GM12891 (cell line): ENCODE data around the gene FBF1.

Experiments
- DNase-seq: peaks from one replicate; pipeline ENCODE4 v3.0.0; 2011; ENCODE audit warnings: low spot score; ENCODE audit not compliant: insufficient read length
- FAIRE-seq: peaks from 2 replicates; lab custom pipeline; 2011; peaks lifted over from hg19 to GRCh38; lab: Jason Lieb, UNC
- PAX5 ChIP-seq: IDR thresholded peaks from 2 replicates; pipeline ENCODE4 v1.6.1; 2011; ENCODE audit warnings: low read length, moderate library complexity, mild to moderate bottlenecking; ENCODE audit not compliant: insufficient read depth, severe bottlenecking
- POLR2A ChIP-seq: IDR thresholded peaks from 2 replicates; pipeline ENCODE4 v1.6.1; 2011; ENCODE audit warnings: low read depth, low read length, control low read depth
- POLR2AphosphoS5 ChIP-seq: IDR thresholded peaks from 2 replicates; pipeline ENCODE4 v1.6.1; 2011; ENCODE audit warnings: low read depth, low read length, control low read depth
- POU2F2 ChIP-seq: IDR thresholded peaks from 2 replicates; pipeline ENCODE4 v1.6.1; 2011; ENCODE audit warnings: low read depth, mild to moderate bottlenecking, control low read depth, low read length, moderate library complexity
- SPI1 ChIP-seq: IDR thresholded peaks from 2 replicates; pipeline ENCODE4 v1.6.1; 2011; ENCODE audit warnings: low read depth, low read length, control low read depth
- TAF1 ChIP-seq: IDR thresholded peaks from 2 replicates; pipeline ENCODE4 v1.6.1; 2011; ENCODE audit warnings: low read depth, low read length, control low read depth

The FBF1 gene

GRCh38 chr17:75927286-75927922 lies 13.4 kb downstream of the FBF1 start:
- TF ChIP-seq TAF1 (no peak), POLR2AphosphoS5 (no peak), SPI1 (no peak), POU2F2 (no peak), PAX5 (no peak), POLR2A (no peak)
- FAIRE-seq: peak; percentile 16
- DNase-seq: peak; percentile 66

- FAIRE-seq (no peak), DNase-seq (no peak)
- TF ChIP-seq POLR2A: no peak
- TF ChIP-seq PAX5: no peak
- TF ChIP-seq TAF1: no peak
- TF ChIP-seq POLR2AphosphoS5: no peak
- TF ChIP-seq POU2F2: no peak
- no peak for TF ChIP-seq SPI1
Observed at GRCh38 chr17:75926456-75926855, 14.4 kb downstream of the FBF1 start.

- no peak for DNase-seq
- TF ChIP-seq POLR2A: no peak
- TF ChIP-seq TAF1: no peak
- TF ChIP-seq POLR2AphosphoS5: no peak
- no peak for TF ChIP-seq POU2F2
- TF ChIP-seq PAX5: no peak
- TF ChIP-seq SPI1: no peak
- FAIRE-seq: no peak
Observed at GRCh38 chr17:75925912-75926311, 14.9 kb downstream of the FBF1 start.

- TF ChIP-seq PAX5: no peak
- no peak for TF ChIP-seq POLR2AphosphoS5
- TF ChIP-seq SPI1: no peak
- TF ChIP-seq TAF1: no peak
- FAIRE-seq: no peak
- DNase-seq: no peak
Observed at GRCh38 chr17:75925103-75925502, 15.7 kb downstream of the FBF1 start.

GRCh38 chr17:75922963-75923874 lies 17.6 kb downstream of the FBF1 start:
- TF ChIP-seq SPI1: no peak
- no peak for FAIRE-seq

GRCh38 chr17:75922173-75922961 lies 18.5 kb downstream of the FBF1 start:
- FAIRE-seq (no peak), DNase-seq (no peak)
- TF ChIP-seq SPI1: no peak
- TF ChIP-seq PAX5: no peak
- no peak for TF ChIP-seq POLR2AphosphoS5
- no peak for TF ChIP-seq TAF1
- TF ChIP-seq POU2F2: no peak
- TF ChIP-seq POLR2A: no peak

More at GRCh38 chr17:75922963-75923874, 17.6 kb downstream of the FBF1 start:
- DNase-seq: no peak

GRCh38 chr17:75921596-75921995 lies 19.2 kb downstream of the FBF1 start:
- TF ChIP-seq POU2F2 (no peak), PAX5 (no peak), POLR2AphosphoS5 (no peak), SPI1 (no peak), POLR2A (no peak), TAF1 (no peak)
- DNase-seq (no peak), FAIRE-seq (no peak)

- FAIRE-seq (no peak), DNase-seq (no peak)
- TF ChIP-seq POU2F2 (no peak), POLR2A (no peak), PAX5 (no peak), SPI1 (no peak), POLR2AphosphoS5 (no peak), TAF1 (no peak)
Observed at GRCh38 chr17:75920045-75920560, 20.7 kb downstream of the FBF1 start.

GRCh38 chr17:75919611-75920010 lies 21.2 kb downstream of the FBF1 start:
- no peak for FAIRE-seq
- TF ChIP-seq POLR2A: no peak
- no peak for TF ChIP-seq TAF1
- no peak for TF ChIP-seq PAX5
- TF ChIP-seq POLR2AphosphoS5: no peak
- no peak for TF ChIP-seq POU2F2
- no peak for TF ChIP-seq SPI1

More at GRCh38 chr17:75919611-75920010, 21.2 kb downstream of the FBF1 start:
- DNase-seq: no peak
